Bronchial epithelial cell (primary cell): Measurements from ENCODE around the gene AKR7A3. TPM values are rescaled to one million over a fixed set of nuclear protein-coding genes. Genes with fewer than 3 reads are reported as not detected.

Experiments used
- DNase-seq: peaks from one replicate; pipeline ENCODE4 v3.0.0-alpha.2; 2010; ENCODE audit warnings: low read depth
- FAIRE-seq: peaks from 2 replicates; lab custom pipeline; 2011; peaks lifted over from hg19 to GRCh38; lab: Jason Lieb, UNC
- H3K27me3 ChIP-seq: 2 replicates; pipeline ENCODE4 v1.5.1; 2011; ENCODE audit warnings: low read length; ENCODE audit not compliant: control insufficient read depth, insufficient read depth
- H3K36me3 ChIP-seq: 2 replicates; pipeline ENCODE4 v1.5.1; 2011; ENCODE audit warnings: low read length; ENCODE audit not compliant: control insufficient read depth, insufficient read depth
- H3K4me3 ChIP-seq: 2 replicates; pipeline ENCODE4 v1.5.1; 2011; ENCODE audit warnings: mild to moderate bottlenecking, low read depth, low read length, control low read depth
- CTCF ChIP-seq: IDR thresholded peaks from 2 replicates; pipeline ENCODE4 v1.5.1; 2011; ENCODE audit warnings: mild to moderate bottlenecking, moderate library complexity, low read length, control low read depth, inconsistent platforms; ENCODE audit not compliant: insufficient read depth, severe bottlenecking
- total RNA-seq: library from RNA; depleted of rRNA; stranded (reverse); fragments of >200 nt; gene quantifications from 2 replicates; pipeline ENCODE4 v1.2.1, GENCODE V29; 2014

AKR7A3 gene
- total RNA-seq, 1 donor from 2014 or later, result 0.26 TPM

GRCh38 chr1:19311931-19312781 is 23.6 kb upstream of the AKR7A3 start, which contains the start of the genes AKR7A2 and SLC66A1:
Gene AKR7A2, minus strand, starts transcription at chr1:19312144. Its CDS starts 20 bp downstream, at chr1:19312124.
Gene SLC66A1, plus strand, starts transcription at chr1:19312326. Its CDS starts 5,352 bp downstream, at chr1:19317678.
- DNase-seq (peak; percentile 72), FAIRE-seq (no peak)
- Histone ChIP-seq H3K36me3 (peaks cover 10% of the 10 kb centered on the region), H3K4me3 (peak within 1 kb of the TSS; percentile 83), H3K27me3 (no peaks in the 10 kb centered on the region)
- peak; percentile 1 for TF ChIP-seq CTCF

GRCh38 chr1:19311503-19311930 is 22.9 kb upstream of the AKR7A3 start:
- no peak for FAIRE-seq
- H3K4me3 ChIP-seq, result peak overlapping the region; percentile 83
- H3K36me3 ChIP-seq, result peaks cover 13% of the 10 kb centered on the region
- no peak for TF ChIP-seq CTCF
- no peak for DNase-seq
- H3K27me3 ChIP-seq, result no peaks in the 10 kb centered on the region

- no peak for DNase-seq
- no peak for TF ChIP-seq CTCF
- H3K27me3 ChIP-seq, result no peaks in the 10 kb centered on the region
- peaks cover 13% of the 10 kb centered on the region for H3K36me3 ChIP-seq
- no peak for FAIRE-seq
- H3K4me3 ChIP-seq, result peak overlapping the region; percentile 83
These were observed 22.3 kb upstream of the AKR7A3 start for GRCh38 chr1:19310720-19311502.

- FAIRE-seq (no peak), DNase-seq (no peak)
- Histone ChIP-seq H3K27me3 (no peaks in the 10 kb centered on the region), H3K36me3 (peaks cover 16% of the 10 kb centered on the region), H3K4me3 (no peak overlapping the region)
- no peak for TF ChIP-seq CTCF
These were observed 21.5 kb upstream of the AKR7A3 start for GRCh38 chr1:19310061-19310460.

- FAIRE-seq, result no peak
- DNase-seq, result peak; percentile 53
- Histone ChIP-seq H3K27me3 (no peaks in the 10 kb centered on the region), H3K4me3 (no peak overlapping the region), H3K36me3 (peaks cover 16% of the 10 kb centered on the region)
- TF ChIP-seq CTCF, result no peak
These were observed 20.7 kb upstream of the AKR7A3 start for GRCh38 chr1:19309123-19309813.
